OCI-M2 (cell line): ENCODE results near the gene AK9.

Experiments
- DNase-seq: peaks from one replicate; lab custom pipeline; 2025; ENCODE audit not compliant: unreplicated experiment; lab: John Stamatoyannopoulos, UW

Gene AK9

DNA sequence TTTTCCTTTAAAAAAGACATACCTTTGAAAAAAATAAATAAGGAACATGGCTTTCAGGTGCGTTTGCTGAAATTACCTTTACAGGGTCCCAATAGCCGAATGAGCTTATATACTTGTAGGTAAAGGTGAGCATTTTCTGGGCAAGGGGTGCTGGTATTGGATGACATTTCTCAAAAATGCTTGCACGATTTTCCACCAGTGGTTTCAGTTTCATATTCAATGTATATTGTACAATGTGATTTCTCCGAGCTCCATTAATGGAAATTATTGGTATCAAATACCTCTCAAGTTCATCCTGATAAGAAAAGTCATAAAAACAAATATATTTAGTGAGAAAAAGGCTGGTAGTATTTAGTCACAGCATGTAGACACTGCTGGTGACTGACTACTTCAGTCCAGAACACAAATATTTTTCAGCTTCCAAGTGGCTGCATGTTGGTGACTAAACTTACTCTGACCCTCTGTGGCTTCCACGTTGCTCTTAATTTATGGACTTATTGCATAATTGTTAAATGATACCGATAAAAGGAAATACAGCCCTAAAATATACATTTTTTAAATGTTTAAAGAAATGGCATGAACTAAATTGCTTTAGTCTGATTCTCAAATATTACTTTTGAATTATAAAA is 175.1 kb downstream of the AK9 start:
- no peak for DNase-seq

GRCh38 chr6:109514946-109515345 is 176.1 kb downstream of the AK9 start:
- no peak for DNase-seq

DNA sequence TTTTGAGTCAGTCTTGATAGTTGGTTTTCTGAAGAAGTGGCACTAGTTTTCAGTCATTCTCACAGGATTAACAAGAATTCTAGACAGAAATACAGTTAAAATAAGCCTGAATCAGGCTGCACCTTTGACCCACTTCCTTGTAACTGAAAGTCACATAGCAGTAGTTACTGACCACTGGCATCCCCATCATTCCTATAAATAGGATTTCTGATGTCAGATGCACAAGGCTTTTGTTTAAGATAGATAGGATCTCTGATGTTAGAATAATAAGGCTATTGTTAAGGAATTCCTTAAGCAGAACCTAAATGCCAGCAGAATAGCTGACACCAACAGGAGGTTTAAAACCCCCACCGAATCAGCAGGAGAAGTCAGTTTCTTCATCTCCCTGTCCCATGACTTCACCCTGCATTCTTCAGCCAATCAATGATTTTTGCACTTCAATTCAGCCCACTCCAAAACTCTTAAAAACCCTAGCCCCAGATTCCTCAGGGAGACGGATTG is 177.4 kb downstream of the AK9 start:
- DNase-seq, result no peak

- DNase-seq, result no peak
These were observed 178.7 kb downstream of the AK9 start for GRCh38 chr6:109512271-109512817.

- no peak for DNase-seq
These were observed 179.2 kb downstream of the AK9 start for GRCh38 chr6:109511832-109512231.

- DNase-seq, result no peak
These were observed 180.6 kb downstream of the AK9 start for GRCh38 chr6:109510358-109510757.

DNA sequence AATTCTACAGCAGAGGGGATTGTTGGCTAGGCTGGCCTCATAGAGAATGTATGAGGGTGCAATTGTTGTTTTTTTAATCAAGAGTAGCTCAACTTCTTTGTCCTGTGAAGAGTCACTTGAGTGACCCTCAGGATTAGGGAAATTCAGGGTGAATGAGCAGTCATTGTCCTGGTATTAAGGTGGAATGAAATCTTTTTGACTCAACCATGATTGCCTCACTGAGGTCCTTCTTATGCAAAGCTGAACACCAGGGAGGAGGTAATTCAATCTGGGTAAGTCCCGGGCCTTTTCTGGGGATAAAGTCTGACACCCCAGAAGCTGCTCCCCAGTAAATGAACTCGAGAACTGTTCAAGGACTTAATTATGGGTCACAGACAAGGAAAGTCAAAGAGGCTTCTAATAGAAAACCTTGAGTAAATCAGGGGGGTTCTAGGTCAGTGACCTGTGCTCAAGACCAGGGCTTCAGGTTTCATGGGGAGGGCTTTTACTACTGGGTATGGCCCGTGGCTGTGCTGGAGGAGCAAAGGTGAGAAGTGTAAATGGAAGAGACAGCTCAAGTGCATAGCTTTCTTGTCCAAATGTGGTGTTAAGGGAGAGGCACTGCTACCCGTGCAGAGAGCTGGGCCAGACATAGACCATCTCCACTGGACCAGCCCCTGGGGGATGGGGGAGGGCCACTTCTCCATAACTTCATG is 182.7 kb downstream of the AK9 start:
- DNase-seq, result no peak

DNA sequence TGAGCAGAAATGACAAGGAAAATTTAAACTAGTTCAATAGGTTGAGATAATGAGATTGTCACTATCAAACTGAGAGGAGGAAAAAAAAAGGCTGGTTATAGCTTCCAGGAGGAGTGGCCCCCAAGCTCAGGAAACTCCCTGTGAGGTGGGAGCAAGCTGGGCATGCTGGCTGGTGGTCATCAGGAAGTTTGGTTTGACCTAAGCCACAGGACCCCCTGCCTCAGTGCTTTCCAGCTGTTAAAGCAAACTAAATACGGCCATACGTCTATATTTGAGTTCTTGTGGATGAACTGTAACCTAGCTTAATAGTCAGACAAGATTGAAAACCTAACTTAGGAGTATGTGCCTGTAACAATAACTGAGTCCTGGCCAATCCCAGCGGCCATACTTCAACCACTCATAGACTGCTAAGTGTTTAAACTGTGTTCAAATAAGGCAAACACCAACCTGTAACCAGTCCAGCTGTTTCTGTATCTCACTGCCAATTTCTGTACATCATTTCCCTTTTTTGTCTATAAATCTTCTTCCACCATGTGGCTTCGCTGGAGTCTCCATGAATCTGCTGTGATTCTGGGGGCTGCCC is 183.4 kb downstream of the AK9 start:
- DNase-seq, result no peak

GRCh38 chr6:109506841-109507240 is 184.2 kb downstream of the AK9 start:
- DNase-seq, result no peak

- no peak for DNase-seq
These were observed 184.7 kb downstream of the AK9 start for GRCh38 chr6:109506314-109506713.

DNA sequence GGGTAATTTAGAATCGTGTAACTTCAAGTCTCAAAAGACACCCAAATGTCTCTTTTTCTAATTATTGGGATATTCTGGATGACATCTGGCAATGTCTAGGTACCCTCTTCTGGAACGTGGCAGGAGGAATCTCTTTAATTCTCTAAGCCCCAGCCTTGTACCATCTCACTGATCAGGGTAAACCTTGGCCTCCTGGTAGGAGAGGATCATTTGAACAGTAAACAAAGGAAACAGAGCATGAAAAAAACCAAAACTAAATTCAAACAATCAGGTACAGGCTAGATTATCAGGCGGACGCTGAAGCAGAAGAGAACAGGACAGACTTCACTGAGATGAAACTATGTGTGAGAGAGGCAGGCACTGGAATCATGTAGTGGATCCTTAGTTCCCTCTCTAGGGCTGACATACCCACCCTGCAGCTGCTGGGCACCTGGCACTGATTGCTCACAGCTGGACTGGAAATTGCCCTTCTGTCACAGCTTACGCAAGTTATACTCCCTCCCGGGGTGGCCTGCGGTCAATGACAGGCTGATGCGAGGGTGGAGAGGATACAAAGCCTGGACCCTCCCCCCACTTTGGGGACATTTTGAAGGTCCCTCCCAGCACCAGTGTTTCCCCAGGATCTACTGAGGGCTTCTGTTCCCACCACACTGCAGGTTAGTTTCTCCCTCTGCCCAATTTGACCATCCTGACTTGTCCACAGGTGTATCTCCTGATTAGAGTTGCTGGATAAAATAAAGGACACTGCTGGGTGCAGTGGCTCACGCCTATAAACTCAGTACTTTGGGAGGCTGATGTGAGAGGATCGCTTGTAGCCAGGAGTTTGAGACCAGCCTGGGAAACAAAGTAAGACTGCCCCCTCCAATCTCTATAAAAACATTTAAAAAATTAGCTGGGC is 187.4 kb downstream of the AK9 start:
- no peak for DNase-seq

- no peak for DNase-seq
These were observed 192.1 kb downstream of the AK9 start for GRCh38 chr6:109498936-109499335.

- no peak for DNase-seq
These were observed 192.9 kb downstream of the AK9 start for GRCh38 chr6:109498052-109498451.

DNA sequence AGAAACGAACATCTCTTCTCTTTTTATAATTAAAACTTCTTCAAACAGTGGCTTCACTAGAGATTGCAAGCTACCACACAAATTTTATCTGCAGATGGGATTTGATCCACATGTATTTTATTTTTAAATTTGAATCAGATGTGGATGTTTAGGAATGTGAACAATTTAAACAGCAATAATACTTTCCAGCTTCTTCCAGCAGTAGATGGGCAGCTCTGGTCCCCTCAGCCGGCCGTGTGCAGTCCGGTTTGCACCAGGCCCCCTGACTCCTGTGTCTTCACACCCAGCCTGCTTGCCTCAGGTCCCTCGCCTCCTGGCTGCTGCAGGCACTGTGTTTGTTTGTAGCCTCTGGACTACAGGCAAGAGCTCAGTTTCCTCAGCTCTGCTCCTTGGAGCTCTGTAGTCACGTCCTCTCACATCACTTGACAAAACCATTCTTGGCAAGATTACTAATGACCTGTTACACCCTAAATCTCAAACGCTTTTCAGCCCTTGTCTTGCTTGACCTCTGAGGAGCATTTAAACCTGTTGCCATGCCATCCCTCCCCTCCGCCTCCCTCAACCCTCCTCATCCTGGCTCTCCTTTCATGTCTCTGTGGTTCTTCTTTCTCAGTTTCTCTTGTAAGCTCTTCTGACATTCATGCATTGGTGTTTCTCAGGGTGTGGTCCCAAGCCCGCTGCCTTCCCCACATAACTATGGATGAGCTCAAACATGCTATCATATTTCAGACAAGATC is 194.8 kb downstream of the AK9 start:
- no peak for DNase-seq

- DNase-seq, result no peak
These were observed 197.1 kb downstream of the AK9 start for GRCh38 chr6:109493865-109494264.

- no peak for DNase-seq
These were observed 199.6 kb downstream of the AK9 start for GRCh38 chr6:109491207-109491938.

- no peak for DNase-seq
These were observed 200.3 kb downstream of the AK9 start for GRCh38 chr6:109490713-109491112.

DNA sequence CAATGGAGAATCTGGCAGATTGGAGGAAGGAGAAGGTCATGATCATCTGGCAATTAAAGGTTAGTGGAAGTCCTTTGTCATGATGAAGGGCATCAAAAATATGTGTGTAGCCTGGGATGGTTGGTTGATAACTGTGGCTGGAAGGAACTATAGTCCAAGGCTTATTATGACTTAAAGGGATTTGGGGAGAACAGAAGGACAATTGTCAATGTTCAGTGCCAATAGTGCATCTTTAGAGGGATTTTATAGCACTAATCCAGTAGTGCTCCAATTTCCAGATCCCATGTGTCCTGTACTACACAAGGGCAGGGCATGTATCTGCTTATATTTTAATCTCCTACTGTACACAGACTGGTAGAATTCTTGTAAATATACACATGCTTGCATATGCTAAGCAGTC is 203.0 kb downstream of the AK9 start:
- DNase-seq, result no peak

DNA sequence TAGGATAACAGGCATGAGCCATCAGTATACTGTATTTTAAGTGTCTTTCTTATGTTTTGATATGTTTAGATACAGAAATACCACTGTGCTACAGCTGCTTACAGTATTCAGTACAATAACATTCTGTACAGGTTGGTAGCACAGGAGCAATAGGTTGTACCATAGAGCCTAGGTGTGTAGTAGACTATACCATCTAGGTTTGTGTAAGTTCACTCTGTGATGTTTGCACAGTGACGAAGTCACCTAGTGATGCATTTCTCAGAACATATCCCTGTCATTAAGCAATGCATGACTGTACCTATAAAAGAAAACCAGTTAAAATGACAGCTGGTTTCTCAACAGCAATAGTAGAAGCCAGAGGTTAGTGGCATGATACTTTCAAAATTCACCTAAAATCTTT is 204.9 kb downstream of the AK9 start:
- DNase-seq, result no peak
